HG02973 (cell line): Measurements from ENCODE around the gene SCG2.

Source experiments
- ATAC-seq: cut with Tn5 transposase; IDR thresholded peaks from one replicate; pipeline ENCODE4 v1.9.1; 2021; ENCODE audit warnings: moderate library complexity; ENCODE audit not compliant: unreplicated experiment

SCG2 gene

GRCh38 chr2:223578846-223579245 is 23.3 kb downstream of the SCG2 start:
- ATAC-seq = no peak

- ATAC-seq = no peak
Measured at GRCh38 chr2:223576873-223577272, 25.3 kb downstream of the SCG2 start.

- no peak for ATAC-seq
Measured at GRCh38 chr2:223570784-223571183, 31.4 kb downstream of the SCG2 start.

- no peak for ATAC-seq
Measured at GRCh38 chr2:223566396-223566795, 35.8 kb downstream of the SCG2 start.

DNA sequence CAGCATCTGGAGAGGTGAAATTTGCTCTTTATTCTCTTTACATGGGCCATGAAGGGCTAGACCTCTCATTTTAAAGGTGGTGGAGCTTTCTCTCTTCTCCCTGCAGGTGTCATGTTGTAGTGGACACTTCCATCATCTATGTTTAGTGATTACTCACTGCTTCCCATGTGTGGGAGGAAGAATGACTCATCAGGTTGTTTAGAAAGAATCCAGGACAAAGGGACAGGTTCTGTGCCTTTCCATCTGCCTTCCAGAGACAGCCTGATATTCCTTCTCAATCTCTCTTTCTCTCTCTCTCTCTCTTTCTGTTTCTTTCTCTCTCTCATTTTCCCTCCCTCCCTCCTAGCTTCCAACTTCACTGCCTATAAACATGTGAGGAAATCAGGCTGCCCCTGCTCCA is 38.7 kb downstream of the SCG2 start:
- ATAC-seq = no peak

DNA sequence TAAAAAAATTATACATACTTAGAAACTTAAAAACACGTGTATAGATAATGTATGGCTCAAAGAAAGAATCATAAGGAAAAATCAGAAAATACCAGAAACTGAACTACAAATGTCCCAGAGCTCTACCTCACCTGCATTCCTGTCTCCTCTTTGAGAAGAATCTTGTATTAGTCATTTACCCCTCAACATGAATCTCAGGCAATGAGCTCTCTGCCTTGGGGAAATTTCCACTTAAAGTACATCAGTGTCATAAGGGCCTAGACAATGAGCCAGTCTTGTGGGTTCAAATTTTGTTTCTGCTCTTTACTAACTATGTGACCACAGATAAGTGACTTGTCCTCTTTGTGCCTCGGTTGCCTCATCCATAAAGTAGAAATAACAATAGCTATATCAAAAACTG is 40.1 kb downstream of the SCG2 start:
- ATAC-seq = no peak

- no peak for ATAC-seq
Measured at GRCh38 chr2:223560749-223561435, 41.3 kb downstream of the SCG2 start.

- ATAC-seq = no peak
Measured at GRCh38 chr2:223558970-223559369, 43.2 kb downstream of the SCG2 start.

GRCh38 chr2:223554923-223555322 is 47.2 kb downstream of the SCG2 start:
- no peak for ATAC-seq

DNA sequence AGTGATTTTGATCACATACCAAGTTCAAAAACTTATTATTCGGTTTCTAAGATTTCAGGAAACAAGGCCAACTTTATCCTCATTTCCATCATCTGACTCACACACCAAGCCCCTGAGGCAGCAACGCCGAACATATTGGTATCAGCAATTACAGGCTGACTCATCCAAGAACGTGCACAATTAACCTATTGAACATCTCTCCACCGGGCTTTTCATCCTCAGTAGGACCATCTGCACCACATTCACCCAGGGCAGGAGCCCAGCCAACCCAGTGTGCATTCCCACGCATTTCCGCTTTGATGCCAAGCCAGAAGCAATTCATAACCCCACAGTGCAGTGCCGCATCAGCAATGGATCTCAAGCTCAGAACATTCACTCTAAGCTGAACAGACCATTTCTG is 52.9 kb downstream of the SCG2 start:
- ATAC-seq = no peak

GRCh38 chr2:223548194-223548593 is 54.0 kb downstream of the SCG2 start:
- ATAC-seq = no peak
